Central memory CD4-positive, alpha-beta T cell (primary cell): ENCODE measurements around the gene SCYGR2.

Source experiments
- DNase-seq: peaks from one replicate; pipeline ENCODE4 v3.0.0; 2022

SCYGR2 gene

GRCh38 chr2:227613272-227613660 is 14.6 kb downstream of the SCYGR2 start:
- no peak for DNase-seq

GRCh38 chr2:227614246-227614645 is 15.6 kb downstream of the SCYGR2 start:
- DNase-seq = no peak

GRCh38 chr2:227614740-227615139 is 16.0 kb downstream of the SCYGR2 start, which contains the start of gene SCYGR3:
SCYGR3 (minus strand) TSS chr2:227614840; CDS start chr2:227614840, 0 bp downstream.
- DNase-seq = no peak

GRCh38 chr2:227615181-227615580 is 16.5 kb downstream of the SCYGR2 start:
- DNase-seq = no peak

GRCh38 chr2:227615906-227616305 is 17.2 kb downstream of the SCYGR2 start:
- DNase-seq = no peak

- DNase-seq = no peak
Observed at GRCh38 chr2:227616631-227617030, 17.9 kb downstream of the SCYGR2 start.

- DNase-seq = no peak
Observed at GRCh38 chr2:227617316-227618230, 18.9 kb downstream of the SCYGR2 start, which contains the start of gene SCYGR4. SCYGR4 (plus strand) TSS chr2:227617498; CDS start chr2:227617498, 0 bp downstream.

GRCh38 chr2:227623226-227623625 is 24.5 kb downstream of the SCYGR2 start:
- DNase-seq = no peak

GRCh38 chr2:227625420-227625819 is 26.7 kb downstream of the SCYGR2 start:
- no peak for DNase-seq

GRCh38 chr2:227626580-227627151 is 28.0 kb downstream of the SCYGR2 start:
- DNase-seq = no peak

- no peak for DNase-seq
Observed at GRCh38 chr2:227627769-227628168, 29.1 kb downstream of the SCYGR2 start.

- no peak for DNase-seq
Observed at GRCh38 chr2:227629435-227629834, 30.7 kb downstream of the SCYGR2 start.

GRCh38 chr2:227630322-227630721 is 31.6 kb downstream of the SCYGR2 start:
- no peak for DNase-seq

- DNase-seq = no peak
Observed at GRCh38 chr2:227632827-227633226, 34.1 kb downstream of the SCYGR2 start.

- no peak for DNase-seq
Observed at GRCh38 chr2:227634201-227634600, 35.5 kb downstream of the SCYGR2 start.

GRCh38 chr2:227642656-227643055 is 44.0 kb downstream of the SCYGR2 start:
- no peak for DNase-seq

GRCh38 chr2:227643990-227644551 is 45.4 kb downstream of the SCYGR2 start:
- DNase-seq = no peak
